ENCODE measurements around the gene SDHB.

DNA sequence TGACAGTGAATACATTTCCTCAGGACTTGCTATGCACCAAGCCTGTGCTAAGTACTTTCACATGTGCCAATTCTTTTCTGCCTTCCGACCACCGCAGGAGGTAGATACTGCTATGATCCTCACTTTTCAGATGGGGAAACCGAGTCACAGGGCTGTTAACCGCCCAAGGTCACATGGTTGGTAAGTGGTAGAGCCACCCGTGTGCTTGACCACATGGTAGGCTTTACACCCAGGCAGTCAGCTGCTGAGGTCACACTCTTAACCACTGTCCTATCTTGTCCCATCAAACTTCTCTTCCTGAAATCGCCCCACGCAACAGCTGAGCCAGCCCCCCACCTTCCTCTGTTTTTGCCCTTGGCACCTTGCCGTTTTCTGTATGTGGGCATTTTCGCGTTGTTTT, 31.0 kb upstream of the SDHB start:
- TF ChIP-seq, protein P1, sequence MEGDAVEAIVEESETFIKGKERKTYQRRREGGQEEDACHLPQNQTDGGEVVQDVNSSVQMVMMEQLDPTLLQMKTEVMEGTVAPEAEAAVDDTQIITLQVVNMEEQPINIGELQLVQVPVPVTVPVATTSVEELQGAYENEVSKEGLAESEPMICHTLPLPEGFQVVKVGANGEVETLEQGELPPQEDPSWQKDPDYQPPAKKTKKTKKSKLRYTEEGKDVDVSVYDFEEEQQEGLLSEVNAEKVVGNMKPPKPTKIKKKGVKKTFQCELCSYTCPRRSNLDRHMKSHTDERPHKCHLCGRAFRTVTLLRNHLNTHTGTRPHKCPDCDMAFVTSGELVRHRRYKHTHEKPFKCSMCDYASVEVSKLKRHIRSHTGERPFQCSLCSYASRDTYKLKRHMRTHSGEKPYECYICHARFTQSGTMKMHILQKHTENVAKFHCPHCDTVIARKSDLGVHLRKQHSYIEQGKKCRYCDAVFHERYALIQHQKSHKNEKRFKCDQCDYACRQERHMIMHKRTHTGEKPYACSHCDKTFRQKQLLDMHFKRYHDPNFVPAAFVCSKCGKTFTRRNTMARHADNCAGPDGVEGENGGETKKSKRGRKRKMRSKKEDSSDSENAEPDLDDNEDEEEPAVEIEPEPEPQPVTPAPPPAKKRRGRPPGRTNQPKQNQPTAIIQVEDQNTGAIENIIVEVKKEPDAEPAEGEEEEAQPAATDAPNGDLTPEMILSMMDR (optimal IDR thresholded peaks at IDR 0.05 in 1 of 3, IDR thresholded peaks at IDR 0.05 in 1 of 3, conservative IDR thresholded peaks at IDR 0.05 in 1 of 3; ENCODE audit: extremely low read depth in 1 of 3, insufficient read depth in 2 of 3, low read length in 3 of 3): no peak
- TF ChIP-seq EZH2 (IDR thresholded peaks at IDR 0.05; ENCODE audit: low read length): no peak

All from keratinocyte (primary cell).